MM.1S (cell line): ENCODE measurements around the gene PNPLA3.

Experiments used
- EZH2 ChIP-seq: fragments of 300-600 bp; sonication (generic); optimal IDR thresholded peaks from 2 replicates; pipeline ENCODE3; 2017; ENCODE audit warnings: low read depth, mild to moderate bottlenecking, antibody characterized with exemption, low read length, mixed read lengths
- EZH2phosphoT487 ChIP-seq: fragments of 300-600 bp; sonication (generic); IDR thresholded peaks from 2 replicates; pipeline ENCODE4 v1.6.1; 2018; ENCODE audit warnings: antibody characterized with exemption, low read length
- TF ChIP-seq, protein P1 (sequence below): fragments of 300-600 bp; sonication (generic); IDR thresholded peaks from 2 replicates; pipeline ENCODE4 v1.5.1; 2016; ENCODE audit warnings: antibody characterized with exemption, low read length, mixed read lengths

- TF ChIP-seq, protein P1, sequence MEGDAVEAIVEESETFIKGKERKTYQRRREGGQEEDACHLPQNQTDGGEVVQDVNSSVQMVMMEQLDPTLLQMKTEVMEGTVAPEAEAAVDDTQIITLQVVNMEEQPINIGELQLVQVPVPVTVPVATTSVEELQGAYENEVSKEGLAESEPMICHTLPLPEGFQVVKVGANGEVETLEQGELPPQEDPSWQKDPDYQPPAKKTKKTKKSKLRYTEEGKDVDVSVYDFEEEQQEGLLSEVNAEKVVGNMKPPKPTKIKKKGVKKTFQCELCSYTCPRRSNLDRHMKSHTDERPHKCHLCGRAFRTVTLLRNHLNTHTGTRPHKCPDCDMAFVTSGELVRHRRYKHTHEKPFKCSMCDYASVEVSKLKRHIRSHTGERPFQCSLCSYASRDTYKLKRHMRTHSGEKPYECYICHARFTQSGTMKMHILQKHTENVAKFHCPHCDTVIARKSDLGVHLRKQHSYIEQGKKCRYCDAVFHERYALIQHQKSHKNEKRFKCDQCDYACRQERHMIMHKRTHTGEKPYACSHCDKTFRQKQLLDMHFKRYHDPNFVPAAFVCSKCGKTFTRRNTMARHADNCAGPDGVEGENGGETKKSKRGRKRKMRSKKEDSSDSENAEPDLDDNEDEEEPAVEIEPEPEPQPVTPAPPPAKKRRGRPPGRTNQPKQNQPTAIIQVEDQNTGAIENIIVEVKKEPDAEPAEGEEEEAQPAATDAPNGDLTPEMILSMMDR, result no peak
- TF ChIP-seq EZH2, result no peak
- no peak for TF ChIP-seq EZH2phosphoT487
Observed at GRCh38 chr22:43882122-43882767, 41.4 kb upstream of the PNPLA3 start.
